ENCODE results near the gene PTPRT. TPM values are rescaled to one million over a fixed set of nuclear protein-coding genes. Genes with fewer than 3 reads are reported as not detected.

PTPRT gene
- total RNA-seq, 2 donors from 2014 or later = not detected

- Histone ChIP-seq H3K36me3 (no peaks in the 10 kb centered on the region), H3K27ac (no peak overlapping the region), H3K27me3 (replicated peaks; ENCODE audit: insufficient read depth) (no peaks in the 10 kb centered on the region), H3K9me3 (no peaks in the 10 kb centered on the region), H3K4me3 (no peak overlapping the region), H3K4me1 (ENCODE audit: control insufficient read depth in 1 of 2, low read depth in 2 of 2) (no peaks in the 10 kb centered on the region)
- TF ChIP-seq CTCF (IDR thresholded peaks at IDR 0.05) = no peak
- no peak for ATAC-seq (ENCODE audit: insufficient number of reproducible peaks, low FRiP score, low read depth)
- no peak for DNase-seq (ENCODE audit: low spot score)
Measured at GRCh38 chr20:42985628-42986027, 204.1 kb downstream of the PTPRT start.

- no peaks in the 10 kb centered on the region for H3K27me3 ChIP-seq (replicated peaks; ENCODE audit: insufficient read depth)
- no peak overlapping the region for H3K4me3 ChIP-seq
- no peak for DNase-seq (ENCODE audit: low spot score)
- ATAC-seq (ENCODE audit: insufficient number of reproducible peaks, low FRiP score, low read depth) = no peak
- no peak overlapping the region for H3K27ac ChIP-seq
- H3K9me3 ChIP-seq = no peaks in the 10 kb centered on the region
- TF ChIP-seq CTCF (IDR thresholded peaks at IDR 0.05) = no peak
- no peaks in the 10 kb centered on the region for H3K4me1 ChIP-seq (ENCODE audit: control insufficient read depth in 1 of 2, low read depth in 2 of 2)
- no peaks in the 10 kb centered on the region for H3K36me3 ChIP-seq
Measured at GRCh38 chr20:42982218-42982617, 207.5 kb downstream of the PTPRT start.

GRCh38 chr20:42981253-42981652 is 208.5 kb downstream of the PTPRT start:
- Histone ChIP-seq H3K9me3 (no peaks in the 10 kb centered on the region), H3K4me1 (ENCODE audit: control insufficient read depth in 1 of 2, low read depth in 2 of 2) (no peaks in the 10 kb centered on the region), H3K27ac (no peak overlapping the region), H3K36me3 (no peaks in the 10 kb centered on the region), H3K27me3 (replicated peaks; ENCODE audit: insufficient read depth) (no peaks in the 10 kb centered on the region), H3K4me3 (no peak overlapping the region)
- no peak for ATAC-seq (ENCODE audit: insufficient number of reproducible peaks, low FRiP score, low read depth)
- TF ChIP-seq CTCF (IDR thresholded peaks at IDR 0.05) = no peak
- no peak for DNase-seq (ENCODE audit: low spot score)

GRCh38 chr20:42979720-42980119 is 210.0 kb downstream of the PTPRT start:
- DNase-seq (ENCODE audit: low spot score) = no peak
- no peaks in the 10 kb centered on the region for H3K9me3 ChIP-seq
- no peak for TF ChIP-seq CTCF (IDR thresholded peaks at IDR 0.05)

GRCh38 chr20:42978184-42978974 is 211.3 kb downstream of the PTPRT start:
- no peaks in the 10 kb centered on the region for H3K4me1 ChIP-seq (ENCODE audit: control insufficient read depth in 1 of 2, low read depth in 2 of 2)
- H3K36me3 ChIP-seq = no peaks in the 10 kb centered on the region
- DNase-seq (ENCODE audit: low spot score) (no peak), ATAC-seq (ENCODE audit: insufficient number of reproducible peaks, low FRiP score, low read depth) (no peak)
- no peaks in the 10 kb centered on the region for H3K9me3 ChIP-seq
- H3K4me3 ChIP-seq = no peak overlapping the region
- H3K27me3 ChIP-seq (replicated peaks; ENCODE audit: insufficient read depth) = no peaks in the 10 kb centered on the region
- TF ChIP-seq CTCF (IDR thresholded peaks at IDR 0.05) = no peak
- no peak overlapping the region for H3K27ac ChIP-seq

More at GRCh38 chr20:42979720-42980119, 210.0 kb downstream of the PTPRT start:
- Histone ChIP-seq H3K27me3 (replicated peaks; ENCODE audit: insufficient read depth) (no peaks in the 10 kb centered on the region), H3K27ac (no peak overlapping the region), H3K36me3 (no peaks in the 10 kb centered on the region), H3K4me3 (no peak overlapping the region), H3K4me1 (ENCODE audit: control insufficient read depth in 1 of 2, low read depth in 2 of 2) (no peaks in the 10 kb centered on the region)
- no peak for ATAC-seq (ENCODE audit: insufficient number of reproducible peaks, low FRiP score, low read depth)
